SK-N-MC (cell line): ENCODE measurements around the gene USP35.
"Not testable (repeated sequence)": the region's sequence is repeated elsewhere in the genome, so short reads cannot be mapped to it uniquely, and the experiment has no call there.

Source experiments
- DNase-seq: peaks from one replicate; pipeline ENCODE4 v3.0.0-alpha.2; 2011; ENCODE audit warnings: low read depth, low spot score
- H3K27ac ChIP-seq: fragments of 200-600 bp; sonication (generic); 2 replicates; pipeline ENCODE4 v1.5.1; 2016; ENCODE audit warnings: mixed run types
- H3K36me3 ChIP-seq: fragments of 200-600 bp; sonication (generic); 2 replicates; pipeline ENCODE4 v1.6.1; 2017; ENCODE audit warnings: antibody characterized with exemption, low read length, mixed read lengths; ENCODE audit not compliant: insufficient read depth
- H3K4me3 ChIP-seq: fragments of 200-600 bp; sonication (generic); 2 replicates; pipeline ENCODE4 v1.5.1; 2016
- H3K9ac ChIP-seq: fragments of 200-600 bp; sonication (generic); 2 replicates; pipeline ENCODE4 v1.8.0; 2017; ENCODE audit warnings: mixed run types, mixed read lengths; ENCODE audit not compliant: insufficient read length
- H3K9me3 ChIP-seq: fragments of 200-600 bp; sonication (generic); 2 replicates; pipeline ENCODE4 v1.6.1; 2017; ENCODE audit warnings: low read depth, mild to moderate bottlenecking, antibody characterized with exemption, low read length, moderate library complexity, mixed read lengths
- EZH2 ChIP-seq: fragments of 200-600 bp; sonication (generic); IDR thresholded peaks from one replicate; pipeline ENCODE4 v1.6.1; 2017; ENCODE audit warnings: antibody characterized with exemption
- FOXP2 ChIP-seq: optimal IDR thresholded peaks from 2 replicates; pipeline ENCODE3; 2011; ENCODE audit warnings: mild to moderate bottlenecking, moderate library complexity; ENCODE audit not compliant: insufficient read depth; ENCODE audit errors: extremely low read length, control extremely low read depth
- POLR2AphosphoS5 ChIP-seq: IDR thresholded peaks from 2 replicates; pipeline ENCODE4 v1.6.1; 2012; ENCODE audit warnings: mild to moderate bottlenecking, low read depth, low read length, borderline replicate concordance

Gene USP35

GRCh38 chr11:78217650-78218541, 29.2 kb downstream of the USP35 start:
- H3K9ac ChIP-seq, result no peak overlapping the region
- no peak overlapping the region for H3K27ac ChIP-seq
- no peaks in the 10 kb centered on the region for H3K9me3 ChIP-seq
- no peak for TF ChIP-seq FOXP2
- no peak for TF ChIP-seq EZH2
- no peak for TF ChIP-seq POLR2AphosphoS5
- no peaks in the 10 kb centered on the region for H3K36me3 ChIP-seq
- no peak overlapping the region for H3K4me3 ChIP-seq
- DNase-seq, result no peak

- TF ChIP-seq EZH2, result no peak
- TF ChIP-seq POLR2AphosphoS5, result no peak
- TF ChIP-seq FOXP2, result no peak
- no peak overlapping the region for H3K4me3 ChIP-seq
- no peak for DNase-seq
- no peak overlapping the region for H3K9ac ChIP-seq
- no peak overlapping the region for H3K27ac ChIP-seq
- H3K36me3 ChIP-seq, result no peaks in the 10 kb centered on the region
- H3K9me3 ChIP-seq, result no peaks in the 10 kb centered on the region
Observed at GRCh38 chr11:78218707-78219492, 30.2 kb downstream of the USP35 start.

GRCh38 chr11:78219493-78220217, 30.9 kb downstream of the USP35 start:
- no peaks in the 10 kb centered on the region for H3K9me3 ChIP-seq
- no peak overlapping the region for H3K27ac ChIP-seq
- no peak overlapping the region for H3K4me3 ChIP-seq
- no peaks in the 10 kb centered on the region for H3K36me3 ChIP-seq
- no peak for TF ChIP-seq POLR2AphosphoS5
- no peak for TF ChIP-seq FOXP2
- TF ChIP-seq EZH2, result no peak
- H3K9ac ChIP-seq, result no peak overlapping the region
- no peak for DNase-seq

GRCh38 chr11:78220218-78221157, 31.8 kb downstream of the USP35 start:
- Histone ChIP-seq H3K4me3 (no peak overlapping the region), H3K9ac (no peak overlapping the region), H3K27ac (no peak overlapping the region), H3K9me3 (no peaks in the 10 kb centered on the region), H3K36me3 (no peaks in the 10 kb centered on the region)
- TF ChIP-seq POLR2AphosphoS5, result no peak
- no peak for DNase-seq

GRCh38 chr11:78221396-78222315, 32.9 kb downstream of the USP35 start:
- DNase-seq, result no peak
- no peak overlapping the region for H3K27ac ChIP-seq
- no peaks in the 10 kb centered on the region for H3K9me3 ChIP-seq
- no peaks in the 10 kb centered on the region for H3K36me3 ChIP-seq
- no peak overlapping the region for H3K4me3 ChIP-seq
- no peak overlapping the region for H3K9ac ChIP-seq
- TF ChIP-seq EZH2, result no peak

- H3K9ac ChIP-seq, H3K9me3 ChIP-seq, DNase-seq, H3K36me3 ChIP-seq, H3K27ac ChIP-seq, H3K4me3 ChIP-seq: not testable (repeated sequence)
Observed at GRCh38 chr11:78222726-78223125, 34.0 kb downstream of the USP35 start.

- H3K36me3 ChIP-seq, result no peaks in the 10 kb centered on the region
- no peak for DNase-seq
- H3K9ac ChIP-seq, result no peak overlapping the region
- TF ChIP-seq FOXP2 (no peak), EZH2 (no peak), POLR2AphosphoS5 (no peak)
- H3K9me3 ChIP-seq, result no peaks in the 10 kb centered on the region
- no peak overlapping the region for H3K4me3 ChIP-seq
- H3K27ac ChIP-seq, result no peak overlapping the region
Observed at GRCh38 chr11:78223320-78223954, 34.7 kb downstream of the USP35 start.
